Upper lobe of right lung (tissue), 1 donor: Measurements from ENCODE around the gene PARD3B. TPM values are rescaled to one million over a fixed set of nuclear protein-coding genes. Genes with fewer than 3 reads are reported as not detected.

Source experiments
- ATAC-seq: fragments of 200-7000 bp; cut with Tn5 transposase; one replicate; pipeline ENCODE4 v1.9.1; 2020; ENCODE audit warnings: mild to moderate bottlenecking, moderate library complexity
- DNase-seq: peaks from one replicate; pipeline ENCODE4 v3.0.0-alpha.2; 2020
- H3K27ac ChIP-seq: fragments of 200-600 bp; one replicate; pipeline ENCODE4 v1.8.0; 2022
- H3K27me3 ChIP-seq: fragments of 200-600 bp; one replicate; pipeline ENCODE4 v1.8.0; 2022; ENCODE audit warnings: mild to moderate bottlenecking
- H3K36me3 ChIP-seq: fragments of 200-600 bp; one replicate; pipeline ENCODE4 v1.8.0; 2022
- H3K4me1 ChIP-seq: fragments of 200-600 bp; one replicate; pipeline ENCODE4 v1.8.0; 2022
- H3K4me3 ChIP-seq: fragments of 200-600 bp; one replicate; pipeline ENCODE4 v1.8.0; 2022; ENCODE audit warnings: mild to moderate bottlenecking
- H3K9me3 ChIP-seq: fragments of 200-600 bp; one replicate; pipeline ENCODE4 v1.8.0; 2022
- CTCF ChIP-seq: fragments of 200-600 bp; IDR thresholded peaks from one replicate; pipeline ENCODE4 v1.8.0; 2022; ENCODE audit warnings: antibody characterized with exemption
- intact Hi-C: fragments of 100-400 bp; cut with DNase I; formaldehyde crosslinking; loops from one replicate; pipeline ENCODE4 v1.11.0; 2022
- total RNA-seq: library from RNA; stranded (reverse); fragmentation: NEBNext Ultra II Directional; extraction: Animal tissue kit (Norgen Biotek cat#: 25700); gene quantifications from one replicate; pipeline ENCODE4 v1.2.1, GENCODE V29; 2021
- donor health status: DM: no; HTN: yes; CAD: no; lungs with severe emphysema.

The PARD3B gene
- total RNA-seq, 1 donor from 2014 or later: 32.5 TPM

- Histone ChIP-seq H3K4me3 (no peak overlapping the region), H3K27me3 (no peaks in the 10 kb centered on the region), H3K36me3 (no peaks in the 10 kb centered on the region), H3K9me3 (no peaks in the 10 kb centered on the region), H3K4me1 (no peaks in the 10 kb centered on the region), H3K27ac (no peak overlapping the region)
- intact Hi-C loops: no loop called here
- no peak for TF ChIP-seq CTCF
- ATAC-seq (no peak), DNase-seq (no peak)
Observed at GRCh38 chr2:204958371-204958770, 413.1 kb downstream of the PARD3B start.

- ATAC-seq (no peak), DNase-seq (no peak)
- no peak overlapping the region for H3K27ac ChIP-seq
- no peaks in the 10 kb centered on the region for H3K4me1 ChIP-seq
- H3K4me3 ChIP-seq: no peak overlapping the region
- no peaks in the 10 kb centered on the region for H3K9me3 ChIP-seq
- no peak for TF ChIP-seq CTCF
- H3K36me3 ChIP-seq: no peaks in the 10 kb centered on the region
- intact Hi-C loops: no loop called here
- H3K27me3 ChIP-seq: no peaks in the 10 kb centered on the region
Observed at GRCh38 chr2:204964414-204964813, 419.1 kb downstream of the PARD3B start.

- TF ChIP-seq CTCF: no peak
- Histone ChIP-seq H3K27ac (no peak overlapping the region), H3K36me3 (no peaks in the 10 kb centered on the region), H3K9me3 (no peaks in the 10 kb centered on the region), H3K4me1 (no peaks in the 10 kb centered on the region), H3K27me3 (no peaks in the 10 kb centered on the region), H3K4me3 (no peak overlapping the region)
- intact Hi-C loops: no loop called here
- no peak for ATAC-seq
- DNase-seq: no peak
Observed at GRCh38 chr2:204966245-204966644, 421.0 kb downstream of the PARD3B start.

- TF ChIP-seq CTCF: no peak
- DNase-seq (no peak), ATAC-seq (no peak)
- Histone ChIP-seq H3K36me3 (no peaks in the 10 kb centered on the region), H3K9me3 (no peaks in the 10 kb centered on the region), H3K27me3 (no peaks in the 10 kb centered on the region), H3K27ac (no peak overlapping the region), H3K4me3 (no peak overlapping the region), H3K4me1 (no peaks in the 10 kb centered on the region)
- intact Hi-C loops: no loop called here
Observed at GRCh38 chr2:204967199-204967960, 422.1 kb downstream of the PARD3B start.

- no peak for ATAC-seq
- Histone ChIP-seq H3K27ac (no peak overlapping the region), H3K27me3 (no peaks in the 10 kb centered on the region), H3K4me1 (peaks cover 3% of the 10 kb centered on the region), H3K4me3 (no peak overlapping the region), H3K36me3 (no peaks in the 10 kb centered on the region), H3K9me3 (no peaks in the 10 kb centered on the region)
- no peak for DNase-seq
- intact Hi-C loops: no loop called here
- no peak for TF ChIP-seq CTCF
Observed at GRCh38 chr2:204971206-204971907, 426.1 kb downstream of the PARD3B start.
